Motor neuron (in vitro differentiated cells): Measurements from ENCODE around the gene C6orf47. TPM values are rescaled to one million over a fixed set of nuclear protein-coding genes. Genes with fewer than 3 reads are reported as not detected.

Experiments
- ATAC-seq, 8 experiments: fragments of 200-7000 bp; cut with Tn5 transposase; replicated peaks in 6 of 8; 2 replicates each; pipeline ENCODE4 v1.8.0; 2021; ENCODE audit warnings: mild to moderate bottlenecking in 8 of 8, moderate library complexity in 8 of 8
- H3K27ac ChIP-seq, 2 donors: fragments of 250-450 bp; sonication (Bioruptor Pico); 2 replicates each; pipeline ENCODE4 v1.9.0; 2021; ENCODE audit warnings: antibody characterized with exemption in 2 of 2, mild to moderate bottlenecking in 2 of 2, moderate library complexity in 1 of 2
- H3K4me1 ChIP-seq, 2 donors: fragments of 250-450 bp; sonication (Bioruptor Pico); replicated peaks in 1 of 2; 2 replicates each; pipeline ENCODE4 v1.6.1; 2021; ENCODE audit warnings: antibody characterized with exemption in 2 of 2, mild to moderate bottlenecking in 2 of 2, moderate library complexity in 1 of 2
- H3K4me3 ChIP-seq, 5 donors: fragments of 250-450 bp; sonication (Bioruptor Pico); 2 replicates each; pipeline ENCODE4 v1.9.0; 2021; ENCODE audit warnings: antibody characterized with exemption in 5 of 5, mild to moderate bottlenecking in 5 of 5, moderate library complexity in 4 of 5
- WGBS, 10 experiments: fragments of 450-650 bp; shearing (Covaris generic); methylation state at CpG; one replicate each; pipeline ENCODE4 v1.0.0; 2022; 5-methylcytosine and 5-hydroxymethylcytosine counted together
- in situ Hi-C, 9 experiments: fragments of 400-800 bp; cut with MboI; loops; one replicate each; pipeline ENCODE4 v1.15.0; 2021; ENCODE audit warnings: low sequenced_read_pairs in 9 of 9, low pct_unique_long_range_greater_than_20kb in 2 of 9; ENCODE audit not compliant: unreplicated experiment in 9 of 9
- total RNA-seq, 8 experiments: library from RNA; unstranded; fragments of 300-600 nt; gene quantifications; 2 replicates each; pipeline versions ENCODE4 v1.2.3 to v1.2.4, GENCODE V29; 2022

C6orf47 gene
- total RNA-seq, 8 experiments from 2014 or later = 10.8 to 24.6 (median 15.5) TPM

GRCh38 chr6:31654574-31655348 is 5.8 kb downstream of the C6orf47 start:
- H3K4me1 ChIP-seq = peaks cover 34 to 36% of the 10 kb centered on the region in 2 donors
- H3K4me3 ChIP-seq = no peak overlapping the region
- in situ Hi-C loops = loop anchor here in 1 of 9 experiments (25.0 kb wide), 1 partner anchor 183 kb away; the partner anchor contains the start of gene HSPA1B
- WGBS, 10 experiments = 87 to 100% (median 96%) methylated on average over 2 to 8 of the region's 8 CpGs
- no peak for ATAC-seq
- no peak overlapping the region for H3K27ac ChIP-seq

- in situ Hi-C loops = loop anchor here in 1 of 9 experiments (25.0 kb wide), 1 partner anchor 184 kb away; the partner anchor contains the start of gene HSPA1B
- Histone ChIP-seq H3K4me3 (peak overlapping the region; percentile 64 to 89 (median 78)), H3K4me1 (peaks cover 18 to 20% of the 10 kb centered on the region in 2 donors), H3K27ac (peak overlapping the region; percentile 99)
- 2 to 45% (median 16%) methylated on average over 2 to 17 of the region's 37 CpGs for WGBS, 10 experiments
- ATAC-seq = peak; percentile 49 to 75 (median 60)
Observed at GRCh38 chr6:31652925-31653724, 7.5 kb downstream of the C6orf47 start.

GRCh38 chr6:31651602-31652191 is 8.9 kb downstream of the C6orf47 start:
- Histone ChIP-seq H3K27ac (peak overlapping the region; percentile 99), H3K4me3 (peak overlapping the region; percentile 64 to 89 (median 78)), H3K4me1 (peaks cover 14 to 19% of the 10 kb centered on the region in 2 donors)
- peak; percentile 59 to 83 (median 78) for ATAC-seq
- WGBS, 10 experiments = 0 to 20% (median 2%) methylated on average over 1 to 12 of the region's 29 CpGs; no CpG with 5 or more reads in 2 of the 10 experiments
- in situ Hi-C loops = loop anchor here in 1 of 9 experiments (25.0 kb wide), 1 partner anchor 186 kb away; the partner anchor contains the start of gene HSPA1B

- H3K4me3 ChIP-seq = no peak overlapping the region
- WGBS, 10 experiments = 90 to 100% (median 94%) methylated on average over 2 to 4 of the region's 9 CpGs; no CpG with 5 or more reads in 5 of the 10 experiments
- in situ Hi-C loops = no loop called here
- no peak for ATAC-seq
- peaks cover under 1 to 4% of the 10 kb centered on the region in 2 donors for H3K4me1 ChIP-seq
- H3K27ac ChIP-seq = no peak overlapping the region
Observed at GRCh38 chr6:31645325-31645724, 15.3 kb downstream of the C6orf47 start.

GRCh38 chr6:31643818-31644454 is 16.6 kb downstream of the C6orf47 start:
- no peaks in the 10 kb centered on the region for H3K4me1 ChIP-seq
- no peak overlapping the region for H3K4me3 ChIP-seq
- WGBS, 10 experiments = 70 to 100% (median 93%) methylated on average over 1 to 5 of the region's 17 CpGs; no CpG with 5 or more reads in 4 of the 10 experiments
- H3K27ac ChIP-seq = no peak overlapping the region
- ATAC-seq = peak in 2 of 8 experiments; percentile 7 to 9
- in situ Hi-C loops = no loop called here

GRCh38 chr6:31642798-31643570 is 17.6 kb downstream of the C6orf47 start:
- 80 to 100% (median 95%) methylated on average over 1 to 5 of the region's 6 CpGs; no CpG with 5 or more reads in 4 of the 10 experiments for WGBS, 10 experiments
- in situ Hi-C loops = no loop called here
- H3K27ac ChIP-seq = no peak overlapping the region

GRCh38 chr6:31641370-31641769 is 19.2 kb downstream of the C6orf47 start:
- in situ Hi-C loops = no loop called here
- no peak overlapping the region for H3K4me3 ChIP-seq
- 33 to 100% (median 97%) methylated on average over 1 to 4 of the region's 4 CpGs; no CpG with 5 or more reads in 3 of the 10 experiments for WGBS, 10 experiments
- H3K27ac ChIP-seq = no peak overlapping the region
- no peak for ATAC-seq
- no peaks in the 10 kb centered on the region for H3K4me1 ChIP-seq

More at GRCh38 chr6:31642798-31643570, 17.6 kb downstream of the C6orf47 start:
- Histone ChIP-seq H3K4me1 (no peaks in the 10 kb centered on the region), H3K4me3 (no peak overlapping the region)
- ATAC-seq = no peak

- peak in 1 of 8 experiments; percentile 1 for ATAC-seq
- Histone ChIP-seq H3K4me1 (no peaks in the 10 kb centered on the region), H3K4me3 (no peak overlapping the region), H3K27ac (no peak overlapping the region)
- in situ Hi-C loops = no loop called here
- 67 to 100% (median 94%) methylated on average over 1 to 6 of the region's 6 CpGs; no CpG with 5 or more reads in 2 of the 10 experiments for WGBS, 10 experiments
Observed at GRCh38 chr6:31640612-31641011, 20.0 kb downstream of the C6orf47 start.

GRCh38 chr6:31639449-31639861 is 21.1 kb downstream of the C6orf47 start:
- H3K4me3 ChIP-seq = no peak overlapping the region
- H3K4me1 ChIP-seq = no peaks in the 10 kb centered on the region
- peak in 7 of 8 experiments; percentile 5 to 25 (median 10) for ATAC-seq
- H3K27ac ChIP-seq = no peak overlapping the region
- WGBS, 10 experiments = 0 to 100% (median 49%) methylated on average over 1 to 3 of the region's 10 CpGs; no CpG with 5 or more reads in 4 of the 10 experiments
- in situ Hi-C loops = no loop called here

- in situ Hi-C loops = no loop called here
- WGBS, 10 experiments = 40 to 100% (median 87%) methylated on average over 1 to 8 of the region's 9 CpGs; no CpG with 5 or more reads in 1 of the 10 experiments
- Histone ChIP-seq H3K4me3 (no peak overlapping the region), H3K4me1 (no peaks in the 10 kb centered on the region), H3K27ac (no peak overlapping the region)
- peak in 3 of 8 experiments; percentile 5 to 8 (median 6) for ATAC-seq
Observed at GRCh38 chr6:31639043-31639442, 21.5 kb downstream of the C6orf47 start.

- peak in 4 of 8 experiments; percentile 12 to 21 (median 16) for ATAC-seq
- H3K4me1 ChIP-seq = peaks cover 0 to 5% of the 10 kb centered on the region in 2 donors
- 50 to 100% (median 90%) methylated on average over 1 to 15 of the region's 27 CpGs; no CpG with 5 or more reads in 3 of the 10 experiments for WGBS, 10 experiments
- H3K27ac ChIP-seq = no peak overlapping the region
- in situ Hi-C loops = no loop called here
- H3K4me3 ChIP-seq = no peak overlapping the region
Observed at GRCh38 chr6:31636698-31637596, 23.6 kb downstream of the C6orf47 start.
